GM10847 (cell line): Measurements from ENCODE around the gene PALD1.

Experiments used
- POLR2A ChIP-seq: IDR thresholded peaks from 2 replicates; pipeline ENCODE4 v1.6.1; 2011; ENCODE audit not compliant: insufficient read length; ENCODE audit errors: extremely low read depth

PALD1 gene

DNA sequence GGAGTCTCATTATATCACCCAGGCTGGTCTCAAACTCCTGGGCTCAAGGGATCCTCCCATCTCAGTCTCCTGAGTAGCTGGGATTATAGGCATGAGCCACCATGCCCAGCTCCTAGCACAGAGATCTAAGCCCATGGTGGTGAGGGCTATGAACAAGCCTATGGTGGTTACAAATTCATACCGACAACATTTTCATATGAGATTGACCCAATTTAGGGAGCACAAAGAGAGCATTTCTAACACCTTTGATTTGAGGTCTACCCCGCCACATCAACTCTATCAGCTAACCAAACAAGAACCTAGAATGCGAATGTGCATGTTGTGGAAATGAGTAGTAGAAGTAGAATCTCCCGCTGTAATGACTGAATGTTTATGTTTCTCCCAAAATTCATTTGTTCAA, 138.2 kb downstream of the PALD1 start:
- TF ChIP-seq POLR2A, result no peak
